GM21381 (cell line): Measurements from ENCODE around the gene KRT85.
"Not testable (repeated sequence)": the region's sequence is repeated elsewhere in the genome, so short reads cannot be mapped to it uniquely, and the experiment has no call there.

Experiments
- ATAC-seq: cut with Tn5 transposase; IDR thresholded peaks from one replicate; pipeline ENCODE4 v1.9.1; 2021; ENCODE audit warnings: mild to moderate bottlenecking, moderate library complexity; ENCODE audit not compliant: unreplicated experiment

KRT85 gene

GRCh38 chr12:52350786-52351185, 16.5 kb downstream of the KRT85 start:
- no peak for ATAC-seq

GRCh38 chr12:52350021-52350620, 17.2 kb downstream of the KRT85 start:
- ATAC-seq, result no peak

GRCh38 chr12:52349196-52349595, 18.1 kb downstream of the KRT85 start:
- ATAC-seq, result no peak

- ATAC-seq, result no peak
Observed at GRCh38 chr12:52347551-52348510, 19.4 kb downstream of the KRT85 start.

- no peak for ATAC-seq
Observed at GRCh38 chr12:52347016-52347415, 20.3 kb downstream of the KRT85 start.

- no peak for ATAC-seq
Observed at GRCh38 chr12:52346593-52346992, 20.7 kb downstream of the KRT85 start.

DNA sequence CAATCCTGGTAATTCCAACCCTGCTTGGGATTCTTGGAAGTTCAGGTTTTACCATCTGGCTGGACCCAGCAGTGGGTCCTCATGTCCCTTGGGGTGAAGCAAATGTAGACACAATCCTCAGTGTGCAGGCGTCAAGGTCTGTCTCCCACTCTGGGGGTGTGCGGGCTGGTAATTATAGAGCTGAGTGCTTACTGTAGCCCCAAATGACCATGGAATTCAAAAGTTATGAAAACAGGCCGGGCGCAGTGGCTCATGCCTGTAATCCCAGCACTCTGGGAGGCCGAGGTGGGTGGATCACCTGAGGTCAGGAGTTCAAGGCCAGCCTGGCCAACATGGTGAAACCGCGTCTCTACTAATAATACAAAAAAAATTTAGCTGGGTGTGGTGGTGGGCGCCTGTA, 22.2 kb downstream of the KRT85 start:
- ATAC-seq, result not testable (repeated sequence)

- ATAC-seq, result no peak
Observed at GRCh38 chr12:52344111-52344510, 23.2 kb downstream of the KRT85 start.

GRCh38 chr12:52343550-52343949, 23.7 kb downstream of the KRT85 start:
- no peak for ATAC-seq

DNA sequence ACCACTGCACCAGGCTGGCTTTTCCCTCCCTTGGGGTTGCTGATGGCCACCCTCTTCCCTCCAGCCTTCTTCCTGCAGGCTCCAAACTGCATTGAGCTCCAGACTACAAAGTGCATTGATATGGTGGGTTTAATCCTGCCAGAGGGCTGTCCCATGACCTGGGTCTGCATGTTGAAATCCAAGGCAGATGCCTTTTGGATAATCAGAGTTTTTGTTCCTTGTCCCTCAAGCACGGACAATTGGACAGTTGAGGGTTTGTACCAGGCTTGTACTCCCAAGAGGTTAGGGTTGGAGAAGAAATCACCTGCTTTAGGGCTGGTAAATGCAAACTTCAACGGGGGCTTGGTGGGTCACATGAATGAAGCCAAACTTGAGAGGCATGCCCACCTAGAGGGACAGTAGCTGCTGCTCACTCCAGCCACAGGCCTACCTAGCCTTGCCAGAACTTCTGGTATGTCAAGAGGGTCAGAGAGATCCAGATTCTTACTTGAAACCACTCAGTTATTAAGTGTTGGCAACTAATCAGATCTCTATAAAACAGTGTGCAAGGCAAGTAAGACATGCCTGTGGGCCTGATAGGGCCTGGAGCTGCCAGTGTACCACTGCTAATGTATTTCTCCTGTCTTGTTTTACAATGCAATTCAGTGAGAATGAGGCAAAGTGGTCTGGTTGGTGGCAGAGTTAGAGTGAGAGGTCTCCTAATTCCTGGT, 24.3 kb downstream of the KRT85 start:
- ATAC-seq, result no peak

DNA sequence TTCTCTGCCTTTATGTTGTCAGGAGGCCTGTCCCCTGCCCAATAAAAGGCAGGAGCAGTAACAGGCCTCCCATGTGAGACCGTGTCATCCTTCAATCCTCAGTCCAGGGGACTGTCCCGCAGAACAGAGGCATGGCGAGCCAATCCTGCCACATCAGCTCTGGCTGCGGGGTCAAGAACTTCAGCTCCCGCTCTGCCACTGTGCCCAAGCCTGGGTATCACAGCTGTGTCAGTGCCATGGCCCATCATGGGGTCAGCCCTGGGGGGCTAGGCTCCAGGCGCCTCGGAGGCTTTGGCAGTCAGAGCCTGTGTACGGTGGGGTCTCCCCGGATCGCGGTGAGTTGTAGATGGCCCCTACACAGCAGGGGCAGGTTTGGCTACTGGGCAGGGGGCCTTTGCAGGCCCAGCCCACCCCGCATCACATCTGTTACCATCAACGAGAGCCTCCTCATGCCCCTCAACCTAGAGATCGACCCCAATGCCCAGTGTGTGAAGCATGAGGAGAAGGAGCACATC, 26.2 kb downstream of the KRT85 start:
- ATAC-seq, result no peak

GRCh38 chr12:52338241-52338960, 28.9 kb downstream of the KRT85 start:
- no peak for ATAC-seq

- ATAC-seq, result no peak
Observed at GRCh38 chr12:52337054-52337453, 30.2 kb downstream of the KRT85 start.

DNA sequence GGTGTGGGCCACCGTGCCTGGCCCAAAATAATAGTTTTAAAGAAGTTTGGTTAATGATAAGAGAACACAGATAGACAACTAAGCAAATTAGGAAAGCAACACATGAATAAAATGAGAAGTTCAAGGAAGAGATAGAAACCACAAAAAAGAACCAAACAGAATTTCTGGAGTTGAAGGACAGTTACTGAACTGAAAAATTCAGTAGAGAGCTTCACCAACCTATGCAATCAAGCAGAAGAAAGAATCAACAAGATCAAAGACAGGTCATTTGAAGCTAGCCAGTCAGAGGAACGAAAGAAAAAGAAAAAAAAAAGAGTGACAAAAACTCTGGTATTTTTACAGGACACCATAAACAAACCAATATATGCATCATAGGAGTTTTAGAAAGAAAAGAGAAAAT, 30.6 kb downstream of the KRT85 start:
- no peak for ATAC-seq

DNA sequence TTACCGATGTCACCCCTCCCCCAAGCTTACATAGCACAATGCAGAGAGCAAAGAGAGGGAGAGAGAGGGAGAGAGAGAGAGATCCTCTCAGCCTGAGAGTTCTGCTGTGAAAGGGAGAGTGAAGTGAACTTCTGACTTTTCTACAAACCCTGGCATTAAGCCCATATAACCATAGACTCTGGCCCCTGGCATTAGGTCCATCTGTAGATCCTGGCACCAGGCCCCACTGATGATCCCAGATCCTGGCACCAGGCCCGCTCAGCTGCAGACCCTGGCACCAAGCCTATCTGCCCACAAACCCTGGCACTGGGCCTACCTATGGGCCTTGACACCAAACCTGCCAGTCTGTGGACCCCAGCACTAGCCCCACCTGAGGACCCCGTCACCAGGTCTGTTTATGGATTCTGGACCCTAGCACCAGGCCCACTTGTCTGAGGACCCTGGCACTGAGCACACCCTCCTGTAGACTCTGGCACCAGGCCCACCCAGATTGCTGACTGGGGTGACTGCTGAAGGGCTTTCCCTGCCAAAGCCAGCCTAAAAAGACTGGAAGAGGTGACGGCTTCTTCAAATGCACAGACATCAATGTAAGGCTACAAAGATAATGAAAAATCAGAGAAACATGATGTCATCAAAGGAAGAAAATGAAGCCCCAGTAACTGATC, 31.6 kb downstream of the KRT85 start:
- no peak for ATAC-seq

GRCh38 chr12:52334185-52334584, 33.1 kb downstream of the KRT85 start:
- ATAC-seq, result no peak

- ATAC-seq, result no peak
Observed at GRCh38 chr12:52333321-52333720, 34.0 kb downstream of the KRT85 start.

GRCh38 chr12:52332381-52332780, 34.9 kb downstream of the KRT85 start:
- no peak for ATAC-seq

DNA sequence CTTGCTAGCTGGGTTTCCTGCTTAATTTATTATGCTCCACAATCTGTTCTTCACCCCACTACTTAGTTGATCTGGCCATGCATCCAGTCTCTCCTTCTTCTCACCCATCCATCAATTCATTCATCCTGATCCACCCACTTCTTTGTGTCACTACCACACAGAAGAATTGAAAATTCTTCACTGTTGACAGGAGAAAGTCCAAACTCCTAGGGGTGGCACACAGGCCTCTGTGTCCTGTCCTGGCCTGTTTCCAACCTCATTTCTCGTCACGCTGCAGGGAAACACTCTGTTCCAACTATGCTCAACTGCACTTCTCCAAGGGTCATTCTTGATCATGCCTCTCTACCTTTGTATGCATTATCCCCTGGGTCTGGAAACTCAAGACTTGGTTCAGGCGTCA, 35.4 kb downstream of the KRT85 start:
- ATAC-seq, result no peak

- ATAC-seq, result no peak
Observed at GRCh38 chr12:52331039-52331438, 36.2 kb downstream of the KRT85 start.
